ENCODE data around the gene UGT1A9. TPM values are rescaled to one million over a fixed set of nuclear protein-coding genes. Genes with fewer than 3 reads are reported as not detected.

UGT1A9 gene
- total RNA-seq, 2 donors from 2014 or later: not detected

DNA sequence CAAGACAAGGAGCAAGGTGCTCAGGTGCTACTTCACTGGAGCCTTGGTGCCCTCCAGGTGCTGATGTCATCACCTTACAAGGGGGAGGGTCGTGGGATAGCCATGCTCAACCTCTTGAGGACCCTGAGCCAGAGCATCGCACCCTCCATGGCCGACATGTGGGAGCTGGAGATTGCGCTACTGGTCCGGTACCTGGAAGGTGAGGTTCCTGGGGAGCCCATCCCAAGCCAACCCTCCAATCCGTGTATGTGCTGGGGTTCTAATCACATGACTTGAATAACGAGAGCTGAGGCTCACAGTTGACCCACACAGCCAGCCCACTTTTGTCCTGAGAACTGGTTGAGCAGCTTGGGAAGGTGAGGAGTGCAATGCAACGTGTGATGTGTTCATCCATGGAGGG, 132.3 kb downstream of the UGT1A9 start:
- TF ChIP-seq, protein P1, sequence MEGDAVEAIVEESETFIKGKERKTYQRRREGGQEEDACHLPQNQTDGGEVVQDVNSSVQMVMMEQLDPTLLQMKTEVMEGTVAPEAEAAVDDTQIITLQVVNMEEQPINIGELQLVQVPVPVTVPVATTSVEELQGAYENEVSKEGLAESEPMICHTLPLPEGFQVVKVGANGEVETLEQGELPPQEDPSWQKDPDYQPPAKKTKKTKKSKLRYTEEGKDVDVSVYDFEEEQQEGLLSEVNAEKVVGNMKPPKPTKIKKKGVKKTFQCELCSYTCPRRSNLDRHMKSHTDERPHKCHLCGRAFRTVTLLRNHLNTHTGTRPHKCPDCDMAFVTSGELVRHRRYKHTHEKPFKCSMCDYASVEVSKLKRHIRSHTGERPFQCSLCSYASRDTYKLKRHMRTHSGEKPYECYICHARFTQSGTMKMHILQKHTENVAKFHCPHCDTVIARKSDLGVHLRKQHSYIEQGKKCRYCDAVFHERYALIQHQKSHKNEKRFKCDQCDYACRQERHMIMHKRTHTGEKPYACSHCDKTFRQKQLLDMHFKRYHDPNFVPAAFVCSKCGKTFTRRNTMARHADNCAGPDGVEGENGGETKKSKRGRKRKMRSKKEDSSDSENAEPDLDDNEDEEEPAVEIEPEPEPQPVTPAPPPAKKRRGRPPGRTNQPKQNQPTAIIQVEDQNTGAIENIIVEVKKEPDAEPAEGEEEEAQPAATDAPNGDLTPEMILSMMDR (IDR thresholded peaks at IDR 0.05): no peak
- peak; percentile 55 for DNase-seq (ENCODE audit: low spot score)
- Histone ChIP-seq H3K27me3 (no peaks in the 10 kb centered on the region), H3K9me3 (no peaks in the 10 kb centered on the region), H3K4me1 (no peaks in the 10 kb centered on the region), H3K4me3 (no peak overlapping the region), H3K27ac (no peak overlapping the region), H3K36me3 (no peaks in the 10 kb centered on the region)

DNA sequence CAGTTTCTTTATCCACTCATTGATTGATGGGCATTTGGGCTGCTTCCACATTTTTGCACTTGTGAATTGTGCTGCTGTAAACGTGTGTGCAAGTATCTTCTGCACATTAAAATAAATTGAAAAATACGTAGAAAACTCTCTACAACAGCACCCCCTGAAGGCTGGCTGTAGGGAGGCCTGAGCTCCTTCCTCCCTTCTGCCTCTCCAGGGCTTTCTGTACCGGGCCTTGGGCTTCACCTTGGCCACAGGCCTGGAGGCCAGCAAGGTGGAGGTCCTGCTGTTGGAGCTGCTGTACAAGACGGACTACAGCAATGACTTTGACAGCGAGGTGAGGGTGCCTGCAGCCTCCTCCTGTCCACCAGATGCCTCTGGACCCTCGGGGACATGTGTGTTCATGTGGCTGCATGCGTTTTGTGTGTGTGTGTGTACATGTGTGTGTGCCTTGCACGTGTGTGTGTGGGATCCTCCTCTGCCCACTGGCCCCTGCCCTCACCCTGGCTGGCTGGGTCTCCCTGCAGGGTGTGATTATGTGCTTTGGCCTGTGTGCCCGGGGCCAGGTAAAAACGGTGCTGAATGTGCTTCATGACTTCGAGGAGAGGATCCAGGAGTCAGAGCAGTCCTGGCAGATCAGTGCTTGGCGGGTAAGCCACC, 135.6 kb downstream of the UGT1A9 start:
- peak; percentile 42 for DNase-seq (ENCODE audit: low spot score)
- Histone ChIP-seq H3K27ac (no peak overlapping the region), H3K27me3 (no peaks in the 10 kb centered on the region)

DNA sequence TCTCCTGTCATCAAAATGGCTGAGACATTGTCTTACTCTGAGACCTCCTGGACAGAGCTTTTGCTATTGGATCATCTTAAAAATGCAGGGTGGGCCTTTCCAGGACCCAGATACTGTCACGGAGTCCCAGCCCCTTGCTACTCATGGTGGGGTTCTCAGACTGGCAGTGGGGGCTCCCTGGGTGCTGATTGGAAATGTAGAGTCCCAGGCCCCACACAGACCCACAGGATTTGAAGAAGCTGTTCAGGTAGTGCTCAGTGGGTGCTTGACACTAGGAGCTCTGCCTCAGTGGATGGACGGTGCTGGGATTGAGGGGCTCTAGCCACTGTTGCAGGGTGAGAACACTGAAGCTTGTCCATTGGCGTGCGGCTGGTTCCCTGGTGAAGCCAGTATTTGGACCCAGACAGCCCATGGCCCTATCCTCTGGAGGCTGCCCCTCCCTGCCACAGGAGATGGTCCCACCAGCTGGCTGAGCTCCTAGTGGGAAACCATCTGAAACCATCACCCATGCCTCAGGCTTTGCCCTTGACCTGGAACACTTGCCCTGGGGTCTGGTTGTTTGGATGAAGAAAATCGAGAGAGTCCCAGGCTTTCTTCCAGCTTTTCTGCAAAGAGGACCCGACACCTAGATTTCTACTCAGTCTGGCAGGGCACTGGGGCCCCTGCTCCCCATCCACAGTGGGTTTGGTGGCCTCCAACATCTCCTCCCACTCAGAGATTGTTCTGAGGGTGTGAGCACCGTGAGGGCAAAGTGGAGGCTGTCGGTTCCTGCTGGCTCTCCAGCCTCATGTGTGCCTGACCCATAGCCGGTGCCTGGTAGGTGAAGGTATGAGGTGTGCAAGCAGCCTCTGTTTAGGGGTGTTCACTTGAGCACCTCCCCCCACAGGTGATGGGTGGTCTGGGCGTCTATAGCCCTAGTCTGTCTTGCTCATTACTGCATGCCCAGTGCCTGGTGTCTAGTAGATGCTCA, 136.6 kb downstream of the UGT1A9 start:
- H3K9me3 ChIP-seq: no peaks in the 10 kb centered on the region
- peak; percentile 40 for DNase-seq (ENCODE audit: low spot score)
- no peaks in the 10 kb centered on the region for H3K36me3 ChIP-seq
- H3K4me1 ChIP-seq: no peaks in the 10 kb centered on the region
- TF ChIP-seq, protein P1 (IDR thresholded peaks at IDR 0.05): no peak
- no peak overlapping the region for H3K27ac ChIP-seq
- no peaks in the 10 kb centered on the region for H3K27me3 ChIP-seq
- no peak overlapping the region for H3K4me3 ChIP-seq

More for the DNA sequence above, 135.6 kb downstream of the UGT1A9 start:
- TF ChIP-seq, protein P1 (IDR thresholded peaks at IDR 0.05): no peak
- Histone ChIP-seq H3K4me3 (no peak overlapping the region), H3K4me1 (no peaks in the 10 kb centered on the region), H3K36me3 (no peaks in the 10 kb centered on the region), H3K9me3 (no peaks in the 10 kb centered on the region)

DNA sequence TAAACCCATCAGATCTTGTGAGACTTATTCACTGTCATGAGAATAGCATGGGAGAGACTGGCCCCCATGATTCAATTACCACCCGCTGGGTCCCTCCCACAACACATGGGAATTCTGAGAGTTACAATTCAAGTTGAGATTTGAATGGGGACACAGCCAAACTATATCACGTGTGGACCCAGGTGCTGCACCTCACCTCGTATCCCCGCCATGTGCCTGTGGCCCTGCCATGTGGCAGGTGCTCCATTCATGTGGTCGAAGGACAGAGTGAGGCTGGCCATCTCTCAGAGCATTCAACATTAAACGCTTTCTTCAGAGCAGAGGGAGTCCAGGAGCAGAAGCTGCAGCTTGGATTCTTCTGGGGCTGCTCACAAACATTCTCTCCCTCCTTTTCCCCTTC, 138.7 kb downstream of the UGT1A9 start:
- no peak for DNase-seq (ENCODE audit: low spot score)
- TF ChIP-seq, protein P1 (IDR thresholded peaks at IDR 0.05): no peak
- Histone ChIP-seq H3K4me3 (no peak overlapping the region), H3K36me3 (no peaks in the 10 kb centered on the region), H3K27ac (no peak overlapping the region), H3K9me3 (no peaks in the 10 kb centered on the region), H3K27me3 (no peaks in the 10 kb centered on the region), H3K4me1 (no peaks in the 10 kb centered on the region)

DNA sequence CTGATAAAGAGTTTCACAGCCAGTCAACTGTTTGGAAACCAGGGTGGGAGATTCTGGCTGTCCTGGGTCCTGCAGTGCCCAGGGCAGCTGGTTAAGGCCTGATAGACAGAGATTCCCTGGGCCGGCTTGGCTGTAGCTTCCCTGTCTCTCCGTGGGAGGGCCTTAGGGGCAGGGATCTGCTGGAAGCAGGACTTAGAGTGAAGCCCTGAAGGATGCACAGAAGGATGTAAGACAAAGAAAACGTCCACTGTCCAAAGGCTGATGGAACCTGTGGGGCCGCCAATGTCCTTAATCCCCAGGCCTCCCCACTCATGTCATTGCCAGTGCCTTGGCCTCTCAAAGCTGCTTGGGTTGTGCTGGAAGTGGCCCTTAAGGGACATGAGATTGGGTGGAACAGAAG, 139.4 kb downstream of the UGT1A9 start:
- no peaks in the 10 kb centered on the region for H3K36me3 ChIP-seq
- H3K9me3 ChIP-seq: peaks cover 0 to 2% of the 10 kb centered on the region in 2 donors
- H3K4me3 ChIP-seq: no peak overlapping the region
- H3K4me1 ChIP-seq: no peaks in the 10 kb centered on the region
- H3K27me3 ChIP-seq: no peaks in the 10 kb centered on the region
- DNase-seq (ENCODE audit: low spot score): no peak
- H3K27ac ChIP-seq: no peak overlapping the region
- TF ChIP-seq, protein P1 (IDR thresholded peaks at IDR 0.05): no peak

Measured in right atrium auricular region (tissue), 2 donors.